ENCODE measurements around the gene NKRF. TPM values are rescaled to one million over a fixed set of nuclear protein-coding genes. Genes with fewer than 3 reads are reported as not detected.
A peak's percentile ranks its signal among the peaks of the same experiment; 100 is the strongest.

NKRF gene
- polyA plus RNA-seq (2013, experiment 1 of 4), result 18.9 TPM
- polyA plus RNA-seq (2013, experiment 2 of 4), result 20.5 TPM
- polyA plus RNA-seq (2013, experiment 3 of 4), result 15.0 TPM
- polyA plus RNA-seq (2013, experiment 4 of 4), result 16.7 TPM

- H3K4me1 ChIP-seq (ENCODE audit: control insufficient read depth, insufficient read depth, low read length), result no peaks in the 10 kb centered on the region
- H3K36me3 ChIP-seq (ENCODE audit: control insufficient read depth, insufficient read depth, low read length), result no peaks in the 10 kb centered on the region
- H3K9me3 ChIP-seq (ENCODE audit: control insufficient read depth, low read length), result no peaks in the 10 kb centered on the region
- no peaks in the 10 kb centered on the region for H3K27me3 ChIP-seq (ENCODE audit: control insufficient read depth, insufficient read depth, low read length, poor library complexity, severe bottlenecking)
- H3K4me3 ChIP-seq (ENCODE audit: insufficient read depth, low read depth, low read length), result peak within 1 kb of the TSS; percentile 63
- WGBS, 2 experiments, result 14 to 15% methylated on average over 46 of the region's 46 CpGs
- H3K27ac ChIP-seq (ENCODE audit: insufficient read depth, low read depth, low read length, poor library complexity, severe bottlenecking), result no peak within 1 kb of the TSS
Measured at GRCh38 chrX:119606280-119607017, at the start of gene NKRF. TSS of gene NKRF (minus strand) at chrX:119606424.

- no peaks in the 10 kb centered on the region for H3K9me3 ChIP-seq (ENCODE audit: control insufficient read depth, low read length)
- H3K4me1 ChIP-seq (ENCODE audit: control insufficient read depth, insufficient read depth, low read length), result no peaks in the 10 kb centered on the region
- H3K4me3 ChIP-seq (ENCODE audit: insufficient read depth, low read depth, low read length), result no peak overlapping the region
- WGBS, 2 experiments, result 82 to 88% methylated on average over 6 of the region's 6 CpGs
- H3K27me3 ChIP-seq (ENCODE audit: control insufficient read depth, insufficient read depth, low read length, poor library complexity, severe bottlenecking), result no peaks in the 10 kb centered on the region
- no peak overlapping the region for H3K27ac ChIP-seq (ENCODE audit: insufficient read depth, low read depth, low read length, poor library complexity, severe bottlenecking)
- no peaks in the 10 kb centered on the region for H3K36me3 ChIP-seq (ENCODE audit: control insufficient read depth, insufficient read depth, low read length)
Measured at GRCh38 chrX:119655125-119655524, 48.9 kb upstream of the NKRF start.

- Histone ChIP-seq H3K27me3 (ENCODE audit: control insufficient read depth, insufficient read depth, low read length, poor library complexity, severe bottlenecking) (no peaks in the 10 kb centered on the region), H3K4me3 (ENCODE audit: insufficient read depth, low read depth, low read length) (no peak overlapping the region), H3K27ac (ENCODE audit: insufficient read depth, low read depth, low read length, poor library complexity, severe bottlenecking) (peak overlapping the region; percentile 55), H3K4me1 (ENCODE audit: control insufficient read depth, insufficient read depth, low read length) (no peaks in the 10 kb centered on the region), H3K9me3 (ENCODE audit: control insufficient read depth, low read length) (no peaks in the 10 kb centered on the region), H3K36me3 (ENCODE audit: control insufficient read depth, insufficient read depth, low read length) (no peaks in the 10 kb centered on the region)
- WGBS, 2 experiments, result 41 to 50% methylated on average over 8 of the region's 8 CpGs
Measured at GRCh38 chrX:119654112-119654531, 47.9 kb upstream of the NKRF start.

GRCh38 chrX:119648421-119648775 is 42.2 kb upstream of the NKRF start:
- no peaks in the 10 kb centered on the region for H3K27me3 ChIP-seq (ENCODE audit: control insufficient read depth, insufficient read depth, low read length, poor library complexity, severe bottlenecking)
- 93 to 97% methylated on average over 4 to 6 of the region's 6 CpGs for whole genome bisulfite sequencing, 2 experiments
- no peaks in the 10 kb centered on the region for H3K4me1 ChIP-seq (ENCODE audit: control insufficient read depth, insufficient read depth, low read length)
- no peaks in the 10 kb centered on the region for H3K9me3 ChIP-seq (ENCODE audit: control insufficient read depth, low read length)
- H3K4me3 ChIP-seq (ENCODE audit: insufficient read depth, low read depth, low read length), result no peak overlapping the region
- H3K27ac ChIP-seq (ENCODE audit: insufficient read depth, low read depth, low read length, poor library complexity, severe bottlenecking), result no peak overlapping the region
- H3K36me3 ChIP-seq (ENCODE audit: control insufficient read depth, insufficient read depth, low read length), result no peaks in the 10 kb centered on the region

- no peaks in the 10 kb centered on the region for H3K4me1 ChIP-seq (ENCODE audit: control insufficient read depth, insufficient read depth, low read length)
- no peak overlapping the region for H3K27ac ChIP-seq (ENCODE audit: insufficient read depth, low read depth, low read length, poor library complexity, severe bottlenecking)
- whole genome bisulfite sequencing, 2 experiments, result 90 to 95% methylated on average over 17 of the region's 17 CpGs
- no peaks in the 10 kb centered on the region for H3K27me3 ChIP-seq (ENCODE audit: control insufficient read depth, insufficient read depth, low read length, poor library complexity, severe bottlenecking)
- no peaks in the 10 kb centered on the region for H3K9me3 ChIP-seq (ENCODE audit: control insufficient read depth, low read length)
- H3K36me3 ChIP-seq (ENCODE audit: control insufficient read depth, insufficient read depth, low read length), result no peaks in the 10 kb centered on the region
- H3K4me3 ChIP-seq (ENCODE audit: insufficient read depth, low read depth, low read length), result no peak overlapping the region
Measured at GRCh38 chrX:119647552-119648420, 41.6 kb upstream of the NKRF start.

GRCh38 chrX:119647089-119647488 is 40.9 kb upstream of the NKRF start:
- 96 to 97% methylated on average over 2 of the region's 2 CpGs for WGBS, 2 experiments
- H3K36me3 ChIP-seq (ENCODE audit: control insufficient read depth, insufficient read depth, low read length), result no peaks in the 10 kb centered on the region

GRCh38 chrX:119646515-119646914 is 40.3 kb upstream of the NKRF start:
- whole genome bisulfite sequencing, 2 experiments, result 95 to 96% methylated on average over 4 of the region's 4 CpGs
- H3K36me3 ChIP-seq (ENCODE audit: control insufficient read depth, insufficient read depth, low read length), result no peaks in the 10 kb centered on the region
- H3K9me3 ChIP-seq (ENCODE audit: control insufficient read depth, low read length), result no peaks in the 10 kb centered on the region
- no peak overlapping the region for H3K4me3 ChIP-seq (ENCODE audit: insufficient read depth, low read depth, low read length)
- H3K27me3 ChIP-seq (ENCODE audit: control insufficient read depth, insufficient read depth, low read length, poor library complexity, severe bottlenecking), result no peaks in the 10 kb centered on the region
- no peaks in the 10 kb centered on the region for H3K4me1 ChIP-seq (ENCODE audit: control insufficient read depth, insufficient read depth, low read length)
- no peak overlapping the region for H3K27ac ChIP-seq (ENCODE audit: insufficient read depth, low read depth, low read length, poor library complexity, severe bottlenecking)

More at GRCh38 chrX:119647089-119647488, 40.9 kb upstream of the NKRF start:
- Histone ChIP-seq H3K27me3 (ENCODE audit: control insufficient read depth, insufficient read depth, low read length, poor library complexity, severe bottlenecking) (no peaks in the 10 kb centered on the region), H3K9me3 (ENCODE audit: control insufficient read depth, low read length) (no peaks in the 10 kb centered on the region), H3K4me3 (ENCODE audit: insufficient read depth, low read depth, low read length) (no peak overlapping the region), H3K4me1 (ENCODE audit: control insufficient read depth, insufficient read depth, low read length) (no peaks in the 10 kb centered on the region), H3K27ac (ENCODE audit: insufficient read depth, low read depth, low read length, poor library complexity, severe bottlenecking) (no peak overlapping the region)

- Histone ChIP-seq H3K4me1 (ENCODE audit: control insufficient read depth, insufficient read depth, low read length) (no peaks in the 10 kb centered on the region), H3K36me3 (ENCODE audit: control insufficient read depth, insufficient read depth, low read length) (no peaks in the 10 kb centered on the region), H3K4me3 (ENCODE audit: insufficient read depth, low read depth, low read length) (no peak overlapping the region), H3K27ac (ENCODE audit: insufficient read depth, low read depth, low read length, poor library complexity, severe bottlenecking) (no peak overlapping the region), H3K9me3 (ENCODE audit: control insufficient read depth, low read length) (no peaks in the 10 kb centered on the region), H3K27me3 (ENCODE audit: control insufficient read depth, insufficient read depth, low read length, poor library complexity, severe bottlenecking) (no peaks in the 10 kb centered on the region)
- 87 to 92% methylated on average over 8 of the region's 8 CpGs for WGBS, 2 experiments
Measured at GRCh38 chrX:119643696-119644095, 37.5 kb upstream of the NKRF start.

- Histone ChIP-seq H3K27me3 (ENCODE audit: control insufficient read depth, insufficient read depth, low read length, poor library complexity, severe bottlenecking) (no peaks in the 10 kb centered on the region), H3K4me1 (ENCODE audit: control insufficient read depth, insufficient read depth, low read length) (no peaks in the 10 kb centered on the region), H3K4me3 (ENCODE audit: insufficient read depth, low read depth, low read length) (no peak overlapping the region), H3K9me3 (ENCODE audit: control insufficient read depth, low read length) (no peaks in the 10 kb centered on the region), H3K36me3 (ENCODE audit: control insufficient read depth, insufficient read depth, low read length) (no peaks in the 10 kb centered on the region), H3K27ac (ENCODE audit: insufficient read depth, low read depth, low read length, poor library complexity, severe bottlenecking) (no peak overlapping the region)
- 75 to 77% methylated on average over 4 to 5 of the region's 5 CpGs for WGBS, 2 experiments
Measured at GRCh38 chrX:119640731-119641170, 34.5 kb upstream of the NKRF start.

Data from ectodermal cell (in vitro differentiated cells).